ENCODE measurements around the gene RASGRP3. TPM values are rescaled to one million over a fixed set of nuclear protein-coding genes. Genes with fewer than 3 reads are reported as not detected.
"Not testable (repeated sequence)": the region's sequence is repeated elsewhere in the genome, so short reads cannot be mapped to it uniquely, and the experiment has no call there.

RASGRP3 gene
- total and polyA plus RNA-seq, 2 experiments from 2014 or later, result 0.18 to 0.22 TPM

GRCh38 chr2:33437297-33437696 lies 39.2 kb upstream of the RASGRP3 start:
- TF ChIP-seq EZH2 (IDR thresholded peaks at IDR 0.05; ENCODE audit: insufficient read depth, poor library complexity, severe bottlenecking), result no peak
- peak; percentile 97 for TF ChIP-seq EZH2phosphoT487 (IDR thresholded peaks at IDR 0.05; ENCODE audit: insufficient read depth, low read depth)
- no peaks in the 10 kb centered on the region for H3K36me3 ChIP-seq (ENCODE audit: low read depth)
- H3K9me3 ChIP-seq (ENCODE audit: low read depth), result no peaks in the 10 kb centered on the region
- WGBS, 2 experiments (ENCODE audit: low coverage in 1 of 2, low lambda C conversion rate in 2 of 2, missing lambda C conversion rate in 2 of 2), result 0 to 1% methylated on average over 4 of the region's 4 CpGs
- H4K20me1 ChIP-seq (ENCODE audit: insufficient read depth), result no peaks in the 10 kb centered on the region
- no peak overlapping the region for H2AFZ ChIP-seq
- no peaks in the 10 kb centered on the region for H3K9me2 ChIP-seq (ENCODE audit: insufficient read depth)
- H3K9ac ChIP-seq, result peak overlapping the region; percentile 23
- H3K4me2 ChIP-seq (ENCODE audit: unreplicated experiment), result peak overlapping the region; percentile 58
- peak overlapping the region; percentile 34 for H3K4me3 ChIP-seq
- no peaks in the 10 kb centered on the region for H3K79me2 ChIP-seq (ENCODE audit: insufficient read depth)
- peaks cover 23% of the 10 kb centered on the region for H3K4me1 ChIP-seq (ENCODE audit: insufficient read depth)
- peak overlapping the region; percentile 44 for H3K27ac ChIP-seq
- DNase-seq, result peak; percentile 88
- peaks cover 14% of the 10 kb centered on the region for H3F3A ChIP-seq (ENCODE audit: insufficient read depth)
- in situ Hi-C loops (cut with MboI), result no loop called here
- H3K27me3 ChIP-seq (replicated peaks; ENCODE audit: insufficient read depth), result no peaks in the 10 kb centered on the region

- Histone ChIP-seq H3K4me3 (peak overlapping the region; percentile 34), H3K27me3 (replicated peaks; ENCODE audit: insufficient read depth) (no peaks in the 10 kb centered on the region), H3K36me3 (ENCODE audit: low read depth) (no peaks in the 10 kb centered on the region), H3K9ac (peak overlapping the region; percentile 23), H3K27ac (peak overlapping the region; percentile 44), H3K4me2 (ENCODE audit: unreplicated experiment) (peak overlapping the region; percentile 58), H3K9me3 (ENCODE audit: low read depth) (no peaks in the 10 kb centered on the region), H4K20me1 (ENCODE audit: insufficient read depth) (no peaks in the 10 kb centered on the region), H2AFZ (no peak overlapping the region), H3K9me2 (ENCODE audit: insufficient read depth) (no peaks in the 10 kb centered on the region), H3K4me1 (ENCODE audit: insufficient read depth) (peaks cover 27% of the 10 kb centered on the region), H3K79me2 (ENCODE audit: insufficient read depth) (no peaks in the 10 kb centered on the region), H3F3A (ENCODE audit: insufficient read depth) (peaks cover 19% of the 10 kb centered on the region)
- DNase-seq, result peak; percentile 29
- TF ChIP-seq EZH2 (IDR thresholded peaks at IDR 0.05; ENCODE audit: insufficient read depth, poor library complexity, severe bottlenecking) (no peak), EZH2phosphoT487 (IDR thresholded peaks at IDR 0.05; ENCODE audit: insufficient read depth, low read depth) (no peak)
- 13% methylated on average over 2 of the region's 2 CpGs for WGBS, 2 experiments (ENCODE audit: low coverage in 1 of 2, low lambda C conversion rate in 2 of 2, missing lambda C conversion rate in 2 of 2)
- in situ Hi-C loops (cut with MboI), result no loop called here
Measured at GRCh38 chr2:33437815-33438214, 38.6 kb upstream of the RASGRP3 start.

- H3K27ac ChIP-seq, result no peak overlapping the region
- peak; percentile 84 for DNase-seq
- 32 to 37% methylated on average over 3 of the region's 3 CpGs for WGBS, 2 experiments (ENCODE audit: low coverage in 1 of 2, low lambda C conversion rate in 2 of 2, missing lambda C conversion rate in 2 of 2)
Measured at GRCh38 chr2:33441235-33441810, 35.1 kb upstream of the RASGRP3 start.

GRCh38 chr2:33442052-33442451 lies 34.4 kb upstream of the RASGRP3 start:
- Histone ChIP-seq H3F3A (ENCODE audit: insufficient read depth) (peaks cover 23% of the 10 kb centered on the region), H3K4me1 (ENCODE audit: insufficient read depth) (peaks cover 19% of the 10 kb centered on the region)
- H3K9ac ChIP-seq; H3K27ac ChIP-seq; DNase-seq; H3K27me3 ChIP-seq (replicated peaks; ENCODE audit: insufficient read depth); H2AFZ ChIP-seq; H3K4me3 ChIP-seq; in situ Hi-C loops (cut with MboI); H3K9me3 ChIP-seq (ENCODE audit: low read depth); H3K36me3 ChIP-seq (ENCODE audit: low read depth); H3K79me2 ChIP-seq (ENCODE audit: insufficient read depth); H3K4me2 ChIP-seq (ENCODE audit: unreplicated experiment); H4K20me1 ChIP-seq (ENCODE audit: insufficient read depth); H3K9me2 ChIP-seq (ENCODE audit: insufficient read depth): not testable (repeated sequence)
- WGBS, 2 experiments (ENCODE audit: low coverage in 1 of 2, low lambda C conversion rate in 2 of 2, missing lambda C conversion rate in 2 of 2), result 98% methylated on average over 9 of the region's 9 CpGs

More at GRCh38 chr2:33441235-33441810, 35.1 kb upstream of the RASGRP3 start:
- Histone ChIP-seq H3K27me3 (replicated peaks; ENCODE audit: insufficient read depth) (no peaks in the 10 kb centered on the region), H3F3A (ENCODE audit: insufficient read depth) (peaks cover 23% of the 10 kb centered on the region), H3K4me2 (ENCODE audit: unreplicated experiment) (no peak overlapping the region), H3K9me2 (ENCODE audit: insufficient read depth) (no peaks in the 10 kb centered on the region), H4K20me1 (ENCODE audit: insufficient read depth) (no peaks in the 10 kb centered on the region), H3K4me3 (no peak overlapping the region), H3K36me3 (ENCODE audit: low read depth) (no peaks in the 10 kb centered on the region), H3K4me1 (ENCODE audit: insufficient read depth) (peaks cover 26% of the 10 kb centered on the region), H3K9ac (no peak overlapping the region), H3K9me3 (ENCODE audit: low read depth) (no peaks in the 10 kb centered on the region), H2AFZ (no peak overlapping the region), H3K79me2 (ENCODE audit: insufficient read depth) (no peaks in the 10 kb centered on the region)
- TF ChIP-seq EZH2 (IDR thresholded peaks at IDR 0.05; ENCODE audit: insufficient read depth, poor library complexity, severe bottlenecking) (no peak), EZH2phosphoT487 (IDR thresholded peaks at IDR 0.05; ENCODE audit: insufficient read depth, low read depth) (no peak)
- in situ Hi-C loops (cut with MboI), result no loop called here
